Stimulated activated CD8-positive, alpha-beta memory T cell treated with anti-CD3 and anti-CD28 coated beads, Interleukin-7, amount 100 ng/mL, for 24 hours (primary cell): ENCODE measurements around the gene SEMA4F.
"Not testable (repeated sequence)": the region's sequence is repeated elsewhere in the genome, so short reads cannot be mapped to it uniquely, and the experiment has no call there.

Experiments
- DNase-seq: peaks from one replicate; pipeline ENCODE4 v3.0.0-alpha.2; 2020; ENCODE audit warnings: low read depth

Gene SEMA4F

GRCh38 chr2:74653985-74654882 lies at the start of gene SEMA4F:
Gene SEMA4F (plus strand): TSS chr2:74654247. CDS start chr2:74654377, 130 bp downstream.
- peak; percentile 90 for DNase-seq

- DNase-seq = no peak
Observed at GRCh38 chr2:74606927-74607326, 47.1 kb upstream of the SEMA4F start.

- DNase-seq = no peak
Observed at GRCh38 chr2:74617122-74617521, 36.9 kb upstream of the SEMA4F start.

GRCh38 chr2:74618410-74619083 lies 35.5 kb upstream of the SEMA4F start:
- DNase-seq = no peak

- no peak for DNase-seq
Observed at GRCh38 chr2:74619651-74620297, 34.3 kb upstream of the SEMA4F start.

GRCh38 chr2:74620671-74621070 lies 33.4 kb upstream of the SEMA4F start:
- DNase-seq = no peak

GRCh38 chr2:74625658-74626425 lies 28.2 kb upstream of the SEMA4F start:
- DNase-seq = no peak

GRCh38 chr2:74628538-74629105 lies 25.4 kb upstream of the SEMA4F start:
- no peak for DNase-seq

GRCh38 chr2:74630454-74630853 lies 23.6 kb upstream of the SEMA4F start:
- not testable (repeated sequence) for DNase-seq

GRCh38 chr2:74632209-74632938 lies 21.7 kb upstream of the SEMA4F start:
- no peak for DNase-seq

GRCh38 chr2:74632939-74633312 lies 21.1 kb upstream of the SEMA4F start:
- no peak for DNase-seq

GRCh38 chr2:74639550-74639949 lies 14.5 kb upstream of the SEMA4F start:
- no peak for DNase-seq

- DNase-seq = no peak
Observed at GRCh38 chr2:74645344-74645743, 8.7 kb upstream of the SEMA4F start.

GRCh38 chr2:74646201-74646600 lies 7.8 kb upstream of the SEMA4F start:
- no peak for DNase-seq

GRCh38 chr2:74646834-74647482 lies 7.1 kb upstream of the SEMA4F start:
- DNase-seq = no peak

GRCh38 chr2:74648009-74648443 lies 6.0 kb upstream of the SEMA4F start, which contains the start of gene M1AP:
Gene M1AP (minus strand): TSS chr2:74648330. CDS start chr2:74640275, 8,055 bp downstream.
- DNase-seq = no peak

GRCh38 chr2:74653589-74653984 lies 460 bp upstream of the SEMA4F start:
- DNase-seq = no peak

- DNase-seq = no peak
Observed at GRCh38 chr2:74655579-74655978, 1.5 kb downstream of the SEMA4F start.

GRCh38 chr2:74658516-74658915 lies 4.5 kb downstream of the SEMA4F start:
- DNase-seq = no peak

- no peak for DNase-seq
Observed at GRCh38 chr2:74659462-74659861, 5.4 kb downstream of the SEMA4F start.
